HepG2 (cell line): ENCODE data around the gene ZMIZ1. TPM values are rescaled to one million over a fixed set of nuclear protein-coding genes. Genes with fewer than 3 reads are reported as not detected.

Experiments
- KLF13 ChIP-seq: sonication (generic); formaldehyde crosslinking; IDR thresholded peaks from 2 replicates; pipeline ENCODE4 v1.4.0; 2020; ENCODE audit warnings: mild to moderate bottlenecking, missing genetic modification reagents
- PLRG1 ChIP-seq: fragments of 450-650 bp; conservative IDR thresholded peaks from 2 replicates; pipeline ENCODE4 v1.6.1; 2016
- POLR2G ChIP-seq: fragments of 200-400 bp; formaldehyde crosslinking; IDR thresholded peaks from 2 replicates; pipeline ENCODE4 v1.6.1; 2018; ENCODE audit warnings: mild to moderate bottlenecking, low read depth, low read length, moderate library complexity
- SAP130 ChIP-seq: IDR thresholded peaks from 2 replicates; pipeline ENCODE4 v1.6.1; 2016; ENCODE audit warnings: low read depth
- SMAD9 ChIP-seq: sonication (generic); formaldehyde crosslinking; IDR thresholded peaks from 2 replicates; pipeline ENCODE4 v1.5.1; 2020; ENCODE audit warnings: mild to moderate bottlenecking, missing genetic modification reagents
- TCF12 ChIP-seq, 2 experiments: fragments of 450-650 bp in 1 of 2; sonication (generic) in 1 of 2; formaldehyde crosslinking in 1 of 2; IDR thresholded peaks; 2 replicates each; pipeline versions ENCODE4 v1.6.1 to v1.8.0; 2017 to 2022; ENCODE audit warnings: antibody characterized with exemption in 1 of 2, mild to moderate bottlenecking in 1 of 2, missing genetic modification reagents in 1 of 2, moderate library complexity in 1 of 2
- ZNF232 ChIP-seq: sonication (generic); formaldehyde crosslinking; IDR thresholded peaks from 2 replicates; pipeline ENCODE4 v1.4.0; 2020; ENCODE audit warnings: missing genetic modification reagents, borderline replicate concordance
- ZNF557 ChIP-seq: sonication (generic); formaldehyde crosslinking; IDR thresholded peaks from 2 replicates; pipeline ENCODE4 v1.4.0; 2020; ENCODE audit warnings: missing genetic modification reagents
- ZNF83 ChIP-seq: sonication (generic); formaldehyde crosslinking; IDR thresholded peaks from 2 replicates; pipeline ENCODE4 v1.4.0; 2020; ENCODE audit warnings: missing genetic modification reagents, mild to moderate bottlenecking, borderline replicate concordance
- ZSCAN22 ChIP-seq: sonication (generic); formaldehyde crosslinking; IDR thresholded peaks from 2 replicates; pipeline ENCODE4 v1.4.0; 2020; ENCODE audit warnings: mild to moderate bottlenecking, missing genetic modification reagents
- polyA plus RNA-seq, 8 experiments: library from polyadenylated mRNA; depleted of rRNA in 3 of 8; stranded (reverse) in 7 of 8; unstranded in 1 of 8; fragments of >200 nt; fragmentation: Illumina TruSeq in 4 of 8; extraction: Trizol in 4 of 8; gene quantifications; 2 replicates each; pipeline versions ENCODE4 v1.2.1 to v1.2.3, GENCODE V29; 2011 to 2016; ENCODE audit warnings: low read depth in 4 of 8, missing spikeins in 1 of 8, mixed read lengths in 1 of 8; ENCODE audit not compliant: insufficient read depth in 1 of 8
- total RNA-seq, 5 experiments: library from RNA; depleted of rRNA; stranded (reverse); fragments of >200 nt; fragmentation: Illumina TruSeq; extraction: Trizol; gene quantifications; 2 replicates each; pipeline ENCODE4 v1.2.3, GENCODE V29; 2016; ENCODE audit warnings: low read depth in 1 of 5
- TF ChIP-seq, protein P1 (sequence below): sonication (generic); formaldehyde crosslinking; IDR thresholded peaks from 2 replicates; pipeline ENCODE4 v1.4.0; 2020; ENCODE audit warnings: missing genetic modification reagents
- TF ChIP-seq, protein P2 (sequence below), 2 experiments: sonication (generic) in 1 of 2; formaldehyde crosslinking in 1 of 2; IDR thresholded peaks; 2 replicates each; pipeline versions ENCODE4 v1.5.1 to v1.6.1; 2011 to 2020; ENCODE audit warnings: borderline replicate concordance in 1 of 2, low read depth in 1 of 2, low read length in 1 of 2, mild to moderate bottlenecking in 1 of 2, missing genetic modification reagents in 1 of 2, moderate library complexity in 1 of 2
- TF ChIP-seq, protein P3 (sequence below): sonication (generic); formaldehyde crosslinking; IDR thresholded peaks from one replicate; pipeline ENCODE4 v1.5.1; 2020; ENCODE audit warnings: mild to moderate bottlenecking, missing genetic modification reagents; ENCODE audit errors: not compliant biosample characterization

ZMIZ1 gene
- total and polyA plus RNA-seq, 2 of the 13 experiments (the other 11 are each of a cell fraction or from before 2014, with no cell fraction given), result 5.3 to 10.2 TPM

DNA sequence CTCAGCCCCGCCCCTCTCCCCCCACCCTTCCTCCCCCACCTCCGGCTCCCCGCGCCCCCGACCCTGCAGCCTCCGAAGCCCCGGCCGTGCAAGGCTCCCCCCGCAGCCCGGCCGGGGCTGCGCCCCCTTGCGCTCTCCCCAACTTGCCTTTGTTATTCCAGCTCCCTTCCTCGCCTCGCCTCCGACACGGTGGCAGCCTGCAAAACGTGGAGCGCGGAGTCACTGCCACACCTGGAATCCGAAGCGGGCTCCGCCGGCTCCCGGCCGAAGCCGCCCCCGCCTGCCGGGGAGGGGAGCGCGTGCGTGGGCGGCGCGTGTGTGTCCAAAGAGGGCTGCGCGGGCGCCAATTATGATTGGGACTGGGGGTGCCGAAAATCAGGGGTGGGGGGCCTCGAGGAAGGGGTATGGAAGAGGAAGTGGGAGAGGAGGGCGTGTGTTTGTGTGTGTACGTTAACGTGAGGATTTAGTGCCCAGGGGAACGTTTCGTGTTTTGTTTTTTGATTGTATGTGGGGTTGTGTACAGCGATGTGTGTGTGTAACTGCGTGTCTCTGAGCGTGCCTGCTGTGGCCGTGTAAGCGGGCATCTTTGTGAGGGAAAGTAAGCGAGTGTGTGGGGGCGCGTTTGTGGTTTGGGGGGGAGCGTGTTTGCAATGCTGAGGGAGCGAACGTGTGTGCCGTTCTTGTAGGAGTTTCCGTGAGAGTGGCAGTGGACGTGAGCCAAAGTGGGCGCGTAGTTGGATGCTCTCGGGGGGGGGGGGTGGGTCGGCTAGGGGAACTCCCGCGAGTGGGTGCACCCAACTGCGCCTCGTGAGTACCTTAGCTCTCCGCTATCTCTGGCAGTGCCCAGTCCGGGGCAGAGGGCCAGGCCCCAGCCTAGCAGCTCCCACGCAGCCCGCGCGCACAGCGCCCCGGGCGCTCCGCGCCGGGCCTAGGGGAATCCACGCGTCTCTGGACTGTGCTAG is 1.2 kb upstream of the ZMIZ1 start (continued):
- TF ChIP-seq, protein P1, sequence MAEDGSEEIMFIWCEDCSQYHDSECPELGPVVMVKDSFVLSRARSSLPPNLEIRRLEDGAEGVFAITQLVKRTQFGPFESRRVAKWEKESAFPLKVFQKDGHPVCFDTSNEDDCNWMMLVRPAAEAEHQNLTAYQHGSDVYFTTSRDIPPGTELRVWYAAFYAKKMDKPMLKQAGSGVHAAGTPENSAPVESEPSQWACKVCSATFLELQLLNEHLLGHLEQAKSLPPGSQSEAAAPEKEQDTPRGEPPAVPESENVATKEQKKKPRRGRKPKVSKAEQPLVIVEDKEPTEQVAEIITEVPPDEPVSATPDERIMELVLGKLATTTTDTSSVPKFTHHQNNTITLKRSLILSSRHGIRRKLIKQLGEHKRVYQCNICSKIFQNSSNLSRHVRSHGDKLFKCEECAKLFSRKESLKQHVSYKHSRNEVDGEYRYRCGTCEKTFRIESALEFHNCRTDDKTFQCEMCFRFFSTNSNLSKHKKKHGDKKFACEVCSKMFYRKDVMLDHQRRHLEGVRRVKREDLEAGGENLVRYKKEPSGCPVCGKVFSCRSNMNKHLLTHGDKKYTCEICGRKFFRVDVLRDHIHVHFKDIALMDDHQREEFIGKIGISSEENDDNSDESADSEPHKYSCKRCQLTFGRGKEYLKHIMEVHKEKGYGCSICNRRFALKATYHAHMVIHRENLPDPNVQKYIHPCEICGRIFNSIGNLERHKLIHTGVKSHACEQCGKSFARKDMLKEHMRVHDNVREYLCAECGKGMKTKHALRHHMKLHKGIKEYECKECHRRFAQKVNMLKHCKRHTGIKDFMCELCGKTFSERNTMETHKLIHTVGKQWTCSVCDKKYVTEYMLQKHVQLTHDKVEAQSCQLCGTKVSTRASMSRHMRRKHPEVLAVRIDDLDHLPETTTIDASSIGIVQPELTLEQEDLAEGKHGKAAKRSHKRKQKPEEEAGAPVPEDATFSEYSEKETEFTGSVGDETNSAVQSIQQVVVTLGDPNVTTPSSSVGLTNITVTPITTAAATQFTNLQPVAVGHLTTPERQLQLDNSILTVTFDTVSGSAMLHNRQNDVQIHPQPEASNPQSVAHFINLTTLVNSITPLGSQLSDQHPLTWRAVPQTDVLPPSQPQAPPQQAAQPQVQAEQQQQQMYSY (CRISPR knock-in tag), result peak; percentile 98
- TF ChIP-seq, protein P2, sequence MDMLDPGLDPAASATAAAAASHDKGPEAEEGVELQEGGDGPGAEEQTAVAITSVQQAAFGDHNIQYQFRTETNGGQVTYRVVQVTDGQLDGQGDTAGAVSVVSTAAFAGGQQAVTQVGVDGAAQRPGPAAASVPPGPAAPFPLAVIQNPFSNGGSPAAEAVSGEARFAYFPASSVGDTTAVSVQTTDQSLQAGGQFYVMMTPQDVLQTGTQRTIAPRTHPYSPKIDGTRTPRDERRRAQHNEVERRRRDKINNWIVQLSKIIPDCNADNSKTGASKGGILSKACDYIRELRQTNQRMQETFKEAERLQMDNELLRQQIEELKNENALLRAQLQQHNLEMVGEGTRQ (IDR thresholded peaks at IDR 0.05; ENCODE audit: low read depth, low read length), result no peak
- TF ChIP-seq, protein P2 (CRISPR knock-in tag; IDR thresholded peaks at IDR 0.05; ENCODE audit: borderline replicate concordance), result no peak
- TF ChIP-seq ZNF557 (CRISPR knock-in tag) (no peak), PLRG1 (no peak), ZNF232 (no peak), POLR2G (no peak; the same call in 1 of the 2 replicates), SMAD9 (CRISPR knock-in tag) (no peak), KLF13 (no peak), ZSCAN22 (CRISPR knock-in tag) (no peak), ZNF83 (CRISPR knock-in tag) (no peak), SAP130 (CRISPR knock-in tag) (peak; percentile 78), TCF12 (IDR thresholded peaks at IDR 0.05) (no peak), TCF12 (CRISPR knock-in tag; IDR thresholded peaks at IDR 0.05) (no peak)
- TF ChIP-seq, protein P3, sequence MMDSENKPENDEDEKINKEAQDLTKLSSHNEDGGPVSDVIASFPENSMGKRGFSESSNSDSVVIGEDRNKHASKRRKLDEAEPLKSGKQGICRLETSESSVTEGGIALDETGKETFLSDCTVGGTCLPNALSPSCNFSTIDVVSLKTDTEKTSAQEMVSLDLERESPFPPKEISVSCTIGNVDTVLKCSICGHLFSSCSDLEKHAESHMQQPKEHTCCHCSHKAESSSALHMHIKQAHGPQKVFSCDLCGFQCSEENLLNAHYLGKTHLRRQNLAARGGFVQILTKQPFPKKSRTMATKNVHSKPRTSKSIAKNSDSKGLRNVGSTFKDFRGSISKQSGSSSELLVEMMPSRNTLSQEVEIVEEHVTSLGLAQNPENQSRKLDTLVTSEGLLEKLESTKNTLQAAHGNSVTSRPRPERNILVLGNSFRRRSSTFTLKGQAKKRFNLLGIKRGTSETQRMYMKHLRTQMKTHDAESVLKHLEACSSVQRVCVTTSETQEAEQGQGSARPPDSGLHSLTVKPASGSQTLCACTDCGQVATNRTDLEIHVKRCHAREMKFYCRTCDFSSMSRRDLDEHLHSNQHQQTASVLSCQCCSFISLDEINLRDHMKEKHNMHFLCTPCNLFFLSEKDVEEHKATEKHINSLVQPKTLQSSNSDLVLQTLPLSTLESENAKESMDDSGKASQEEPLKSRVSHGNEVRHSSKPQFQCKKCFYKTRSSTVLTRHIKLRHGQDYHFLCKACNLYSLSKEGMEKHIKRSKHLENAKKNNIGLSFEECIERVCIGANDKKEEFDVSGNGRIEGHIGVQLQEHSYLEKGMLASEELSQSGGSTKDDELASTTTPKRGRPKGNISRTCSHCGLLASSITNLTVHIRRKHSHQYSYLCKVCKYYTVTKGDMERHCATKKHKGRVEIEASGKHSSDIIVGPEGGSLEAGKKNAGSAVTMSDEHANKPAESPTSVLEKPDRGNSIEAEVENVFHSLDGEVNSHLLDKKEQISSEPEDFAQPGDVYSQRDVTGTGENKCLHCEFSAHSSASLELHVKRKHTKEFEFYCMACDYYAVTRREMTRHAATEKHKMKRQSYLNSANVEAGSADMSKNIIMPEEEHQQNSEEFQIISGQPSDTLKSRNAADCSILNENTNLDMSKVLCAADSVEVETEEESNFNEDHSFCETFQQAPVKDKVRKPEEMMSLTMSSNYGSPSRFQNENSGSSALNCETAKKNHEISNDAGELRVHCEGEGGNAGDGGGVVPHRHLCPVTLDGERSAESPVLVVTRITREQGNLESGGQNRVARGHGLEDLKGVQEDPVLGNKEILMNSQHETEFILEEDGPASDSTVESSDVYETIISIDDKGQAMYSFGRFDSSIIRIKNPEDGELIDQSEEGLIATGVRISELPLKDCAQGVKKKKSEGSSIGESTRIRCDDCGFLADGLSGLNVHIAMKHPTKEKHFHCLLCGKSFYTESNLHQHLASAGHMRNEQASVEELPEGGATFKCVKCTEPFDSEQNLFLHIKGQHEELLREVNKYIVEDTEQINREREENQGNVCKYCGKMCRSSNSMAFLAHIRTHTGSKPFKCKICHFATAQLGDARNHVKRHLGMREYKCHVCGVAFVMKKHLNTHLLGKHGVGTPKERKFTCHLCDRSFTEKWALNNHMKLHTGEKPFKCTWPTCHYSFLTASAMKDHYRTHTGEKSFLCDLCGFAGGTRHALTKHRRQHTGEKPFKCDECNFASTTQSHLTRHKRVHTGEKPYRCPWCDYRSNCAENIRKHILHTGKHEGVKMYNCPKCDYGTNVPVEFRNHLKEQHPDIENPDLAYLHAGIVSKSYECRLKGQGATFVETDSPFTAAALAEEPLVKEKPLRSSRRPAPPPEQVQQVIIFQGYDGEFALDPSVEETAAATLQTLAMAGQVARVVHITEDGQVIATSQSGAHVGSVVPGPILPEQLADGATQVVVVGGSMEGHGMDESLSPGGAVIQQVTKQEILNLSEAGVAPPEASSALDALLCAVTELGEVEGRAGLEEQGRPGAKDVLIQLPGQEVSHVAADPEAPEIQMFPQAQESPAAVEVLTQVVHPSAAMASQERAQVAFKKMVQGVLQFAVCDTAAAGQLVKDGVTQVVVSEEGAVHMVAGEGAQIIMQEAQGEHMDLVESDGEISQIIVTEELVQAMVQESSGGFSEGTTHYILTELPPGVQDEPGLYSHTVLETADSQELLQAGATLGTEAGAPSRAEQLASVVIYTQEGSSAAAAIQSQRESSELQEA (CRISPR knock-in tag), result no peak
